HL-60 (cell line): ENCODE data around the gene ENPP5.

Experiments
- CTCF ChIP-seq: IDR thresholded peaks from one replicate; pipeline ENCODE4 v1.5.1; 2011; ENCODE audit warnings: low read length, control low read depth, inconsistent platforms; ENCODE audit not compliant: insufficient read depth
- GABPA ChIP-seq: IDR thresholded peaks from 2 replicates; pipeline ENCODE4 v1.6.1; 2012; ENCODE audit warnings: low read depth
- POLR2AphosphoS5 ChIP-seq: IDR thresholded peaks from 2 replicates; pipeline ENCODE4 v1.6.1; 2012; ENCODE audit warnings: low read depth
- REST ChIP-seq: IDR thresholded peaks from 2 replicates; pipeline ENCODE4 v1.6.1; 2012; ENCODE audit warnings: low read depth; ENCODE audit not compliant: insufficient replicate concordance
- SPI1 ChIP-seq: IDR thresholded peaks from 2 replicates; pipeline ENCODE4 v1.6.1; 2012; ENCODE audit warnings: low read depth, mild to moderate bottlenecking, borderline replicate concordance

GRCh38 chr6:46217671-46218131 lies 46.9 kb upstream of the ENPP5 start:
- TF ChIP-seq CTCF (no peak), SPI1 (peak; percentile 53; the same call in 1 of the 2 replicates), POLR2AphosphoS5 (no peak), REST (no peak), GABPA (no peak)
